ENCODE measurements around the gene PLAAT1.

Gene PLAAT1

GRCh38 chr3:193253986-193254660, 13.1 kb downstream of the PLAAT1 start:
- no peak for DNase-seq

DNA sequence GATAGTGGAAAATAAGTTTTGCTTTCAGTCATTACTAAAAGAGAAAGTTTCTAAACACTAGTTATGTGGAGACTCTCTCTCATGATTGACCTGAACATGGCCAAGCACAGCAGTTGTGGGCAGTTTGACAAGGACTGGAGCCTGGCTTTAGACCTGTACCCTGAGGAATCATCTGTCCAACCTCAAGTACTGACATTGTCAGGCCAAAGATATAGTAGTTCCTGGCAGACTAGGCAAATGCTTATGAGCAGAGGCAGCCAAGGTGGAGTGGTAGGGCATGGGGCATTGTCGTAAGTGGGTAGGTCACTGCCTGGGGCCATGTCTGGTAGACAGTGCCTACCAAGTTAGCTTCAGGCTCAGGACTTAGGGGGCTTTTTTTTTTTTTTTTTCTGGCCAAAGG, 20.9 kb downstream of the PLAAT1 start:
- DNase-seq: no peak

DNA sequence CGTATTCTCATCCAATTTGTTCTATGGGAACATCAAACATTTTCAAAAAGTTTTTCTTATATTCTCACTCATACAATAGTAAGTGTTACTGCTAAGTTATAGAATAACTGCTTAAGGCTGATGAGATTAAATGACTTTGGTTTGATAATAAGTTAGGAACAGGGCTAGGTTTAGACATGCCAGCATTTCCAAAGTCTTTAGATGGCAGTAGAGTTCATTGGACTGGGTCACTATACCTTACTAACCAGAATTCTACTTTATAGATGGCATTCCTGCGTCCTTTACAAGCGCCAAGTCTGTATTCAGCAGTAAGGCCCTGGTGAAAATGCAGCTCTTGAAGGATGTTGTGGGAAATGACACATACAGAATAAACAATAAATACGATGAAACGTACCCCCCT, 21.7 kb downstream of the PLAAT1 start:
- no peak for DNase-seq

GRCh38 chr3:193269343-193270028, 28.5 kb downstream of the PLAAT1 start:
- no peak for DNase-seq

GRCh38 chr3:193270451-193270850, 29.4 kb downstream of the PLAAT1 start:
- no peak for DNase-seq

GRCh38 chr3:193271101-193271840, 30.2 kb downstream of the PLAAT1 start:
- DNase-seq: no peak

DNA sequence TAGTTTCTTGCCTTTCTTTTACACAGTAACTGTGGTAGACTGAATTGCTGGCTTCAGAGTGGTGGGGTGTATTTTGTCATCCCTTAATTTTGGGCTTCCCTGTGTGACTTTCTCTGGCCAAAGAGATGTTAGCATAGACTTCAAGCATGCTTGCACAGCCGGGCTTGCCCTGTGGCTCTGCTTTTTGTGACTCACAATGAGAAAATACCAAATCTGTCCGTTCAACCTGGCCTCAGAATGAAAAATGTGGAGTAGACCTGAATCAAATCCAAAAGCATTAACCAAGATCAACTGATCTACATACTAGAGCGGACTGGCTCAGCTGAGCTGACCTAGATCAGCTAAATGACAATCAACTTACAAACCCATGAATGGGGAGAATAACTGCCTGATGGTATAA, 51.4 kb downstream of the PLAAT1 start:
- DNase-seq: no peak

DNA sequence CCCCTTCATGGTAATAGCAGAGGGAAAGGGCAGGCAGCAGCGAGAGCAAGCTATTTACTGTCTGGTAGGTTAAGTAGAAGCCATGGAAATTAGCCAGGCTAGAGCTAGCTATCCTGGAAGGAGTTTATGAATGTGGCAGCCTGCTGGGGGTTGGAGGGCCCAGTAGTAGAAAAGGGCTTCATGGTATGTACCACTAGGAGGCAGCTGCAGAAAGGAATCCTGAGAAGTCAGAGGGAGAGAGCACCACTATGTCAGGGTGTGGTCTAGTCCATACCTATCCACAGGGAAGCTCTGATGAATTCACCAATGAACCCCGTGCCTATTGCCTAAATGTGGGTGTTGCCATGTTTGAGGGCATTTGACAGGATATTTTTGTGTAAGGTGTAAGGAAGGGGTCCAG, 55.0 kb downstream of the PLAAT1 start:
- no peak for DNase-seq

DNA sequence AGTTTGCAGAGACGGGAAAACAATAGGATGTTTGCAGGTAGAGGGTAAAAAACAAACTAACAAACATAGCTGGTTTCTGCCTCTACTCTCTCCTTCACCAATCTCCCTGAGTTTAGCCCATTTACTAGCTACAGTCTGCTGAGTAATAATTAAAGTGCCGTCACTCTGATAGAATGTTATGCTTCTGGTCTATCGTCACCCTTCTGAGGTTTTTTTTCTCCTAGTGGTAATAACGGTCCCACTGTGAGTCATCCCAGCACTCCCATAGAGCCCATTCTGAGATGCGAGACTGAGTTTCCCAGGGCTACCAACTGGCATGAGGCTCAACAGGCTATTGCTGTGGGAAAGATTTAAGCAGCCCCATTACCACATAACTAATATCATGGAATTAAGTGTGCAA, 56.4 kb downstream of the PLAAT1 start:
- DNase-seq: no peak

DNA sequence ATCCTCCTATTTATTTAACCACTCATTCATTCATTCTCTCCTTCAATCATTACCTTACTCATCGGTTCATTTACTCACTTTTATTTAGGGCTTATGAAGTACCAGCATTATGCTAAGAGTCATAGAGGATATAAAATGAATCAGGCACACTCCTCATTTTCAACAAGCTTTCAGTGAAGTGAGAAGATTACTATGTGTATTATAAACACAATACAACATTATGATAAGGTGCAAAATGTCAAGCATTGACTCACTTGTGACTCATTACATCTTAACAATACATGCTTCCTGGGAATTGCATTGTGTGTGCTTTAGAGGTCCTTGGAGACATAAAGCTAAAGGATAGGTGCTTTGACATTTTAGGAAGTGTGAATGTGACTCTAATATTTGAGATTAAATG, 60.4 kb downstream of the PLAAT1 start:
- DNase-seq: no peak

GRCh38 chr3:193305356-193305755, 64.3 kb downstream of the PLAAT1 start:
- no peak for DNase-seq

DNA sequence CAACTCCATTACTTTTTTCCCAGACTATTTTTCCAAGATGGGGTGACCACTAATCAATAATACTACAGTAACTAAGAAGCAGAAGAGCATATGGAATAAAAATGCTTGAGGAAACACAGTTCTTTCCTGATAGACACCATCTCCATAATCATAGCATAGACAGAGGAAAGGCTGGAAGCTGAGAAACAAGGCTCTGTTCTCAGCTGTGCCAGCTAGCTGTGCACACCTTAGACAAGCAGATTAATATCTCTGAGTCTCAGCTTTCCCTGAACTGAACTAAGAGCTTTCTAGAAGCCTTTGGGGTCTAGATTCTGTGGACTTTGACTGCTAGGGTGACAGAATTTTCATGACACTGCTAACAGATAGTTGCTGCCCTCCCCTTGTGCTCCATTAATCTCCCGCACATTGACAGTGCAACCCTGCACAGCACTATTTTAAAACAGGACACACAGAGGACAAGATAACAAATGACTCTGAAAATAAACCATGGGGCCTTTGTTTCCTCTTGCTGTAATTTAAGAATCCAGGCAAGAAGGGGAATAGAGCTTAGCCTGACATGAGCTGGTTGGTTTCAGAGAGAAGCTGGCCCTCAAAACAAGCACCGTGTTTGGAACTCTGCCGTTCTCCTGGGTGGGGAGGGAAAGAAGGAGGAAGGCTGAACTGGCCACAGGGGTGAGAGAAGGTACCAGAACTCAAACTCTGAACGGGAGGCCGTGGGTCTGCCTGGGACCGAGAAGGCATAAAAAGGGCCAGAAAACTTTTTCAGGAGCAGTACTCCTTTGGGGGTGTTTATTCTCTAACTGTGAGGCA, 70.1 kb downstream of the PLAAT1 start:
- no peak for DNase-seq

GRCh38 chr3:193313061-193313958, 72.3 kb downstream of the PLAAT1 start:
- no peak for DNase-seq

- no peak for DNase-seq
Measured at GRCh38 chr3:193314161-193314560, 73.1 kb downstream of the PLAAT1 start.

GRCh38 chr3:193317682-193318300, 76.8 kb downstream of the PLAAT1 start:
- no peak for DNase-seq

All from activated gamma-delta T cell (primary cell).